HepG2 (cell line): ENCODE data around the gene TBC1D2B.

Experiments used
- CTCF ChIP-seq: sonication (generic); formaldehyde crosslinking; IDR thresholded peaks from 2 replicates; pipeline ENCODE4 v1.5.0; 2020; ENCODE audit warnings: mild to moderate bottlenecking, missing genetic modification reagents, moderate library complexity
- HDAC2 ChIP-seq: sonication (generic); formaldehyde crosslinking; IDR thresholded peaks from 2 replicates; pipeline ENCODE4 v1.4.0; 2020; ENCODE audit warnings: missing genetic modification reagents
- MAF1 ChIP-seq: sonication (generic); formaldehyde crosslinking; IDR thresholded peaks from 2 replicates; pipeline ENCODE4 v1.5.0; 2020; ENCODE audit warnings: missing genetic modification reagents, borderline replicate concordance
- PREB ChIP-seq: sonication (generic); formaldehyde crosslinking; IDR thresholded peaks from 2 replicates; pipeline ENCODE4 v1.4.0; 2020; ENCODE audit warnings: missing genetic modification reagents
- RAD21 ChIP-seq: fragments of 450-650 bp; formaldehyde crosslinking; IDR thresholded peaks from 2 replicates; pipeline ENCODE4 v1.5.0; 2020; ENCODE audit warnings: mild to moderate bottlenecking
- RFX5 ChIP-seq: IDR thresholded peaks from 2 replicates; pipeline ENCODE4 v1.6.1; 2011; ENCODE audit warnings: low read depth, low read length, improper control_type of control experiment
- U2AF2 ChIP-seq: fragments of 200-400 bp; formaldehyde crosslinking; IDR thresholded peaks from 2 replicates; pipeline ENCODE4 v1.6.1; 2017; ENCODE audit warnings: low read depth, mild to moderate bottlenecking, low read length
- ZHX1 ChIP-seq: sonication (generic); formaldehyde crosslinking; IDR thresholded peaks from 2 replicates; pipeline ENCODE4 v1.8.1; 2022; ENCODE audit warnings: low read depth, mild to moderate bottlenecking, missing genetic modification reagents

GRCh38 chr15:78012643-78013077, 64.9 kb downstream of the TBC1D2B start:
- TF ChIP-seq RFX5 (peak; percentile 80), HDAC2 (peak; percentile 79), CTCF (CRISPR knock-in tag) (peak; percentile 13; the same call in 1 of the 2 replicates), U2AF2 (no peak), PREB (CRISPR knock-in tag) (no peak), MAF1 (CRISPR knock-in tag) (no peak), RAD21 (CRISPR knock-in tag) (0 out of 2 replicates have a peak, but pooled peaks have one; percentile 19), ZHX1 (CRISPR knock-in tag) (peak; percentile 51; the same call in 1 of the 2 replicates)
